ENCODE data around the gene ELAC2.

Gene ELAC2

DNA sequence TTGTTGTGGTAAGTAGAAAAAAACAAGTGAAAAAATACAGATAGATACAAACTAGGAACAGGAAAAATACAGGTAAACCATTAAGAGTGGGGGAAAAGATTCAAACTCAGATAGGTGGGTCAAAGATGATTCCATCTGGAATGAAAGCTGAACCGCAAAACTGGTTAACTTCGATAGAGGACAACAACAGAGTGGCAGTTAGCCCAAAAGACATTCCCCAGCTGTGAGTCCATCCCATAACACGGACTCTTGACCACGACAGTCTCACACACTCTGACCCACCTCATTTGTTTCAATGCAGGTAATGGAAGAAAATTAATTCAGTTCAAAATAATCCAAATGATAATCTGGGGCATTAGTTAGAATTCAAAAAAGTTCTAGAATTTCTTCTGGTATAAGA is 13.5 kb downstream of the ELAC2 start:
- TF ChIP-seq, protein P1, sequence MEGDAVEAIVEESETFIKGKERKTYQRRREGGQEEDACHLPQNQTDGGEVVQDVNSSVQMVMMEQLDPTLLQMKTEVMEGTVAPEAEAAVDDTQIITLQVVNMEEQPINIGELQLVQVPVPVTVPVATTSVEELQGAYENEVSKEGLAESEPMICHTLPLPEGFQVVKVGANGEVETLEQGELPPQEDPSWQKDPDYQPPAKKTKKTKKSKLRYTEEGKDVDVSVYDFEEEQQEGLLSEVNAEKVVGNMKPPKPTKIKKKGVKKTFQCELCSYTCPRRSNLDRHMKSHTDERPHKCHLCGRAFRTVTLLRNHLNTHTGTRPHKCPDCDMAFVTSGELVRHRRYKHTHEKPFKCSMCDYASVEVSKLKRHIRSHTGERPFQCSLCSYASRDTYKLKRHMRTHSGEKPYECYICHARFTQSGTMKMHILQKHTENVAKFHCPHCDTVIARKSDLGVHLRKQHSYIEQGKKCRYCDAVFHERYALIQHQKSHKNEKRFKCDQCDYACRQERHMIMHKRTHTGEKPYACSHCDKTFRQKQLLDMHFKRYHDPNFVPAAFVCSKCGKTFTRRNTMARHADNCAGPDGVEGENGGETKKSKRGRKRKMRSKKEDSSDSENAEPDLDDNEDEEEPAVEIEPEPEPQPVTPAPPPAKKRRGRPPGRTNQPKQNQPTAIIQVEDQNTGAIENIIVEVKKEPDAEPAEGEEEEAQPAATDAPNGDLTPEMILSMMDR (IDR thresholded peaks at IDR 0.05; ENCODE audit: low read depth, low read length) = no peak
- no peak for DNase-seq (ENCODE audit: extremely low read depth, low read depth)

DNA sequence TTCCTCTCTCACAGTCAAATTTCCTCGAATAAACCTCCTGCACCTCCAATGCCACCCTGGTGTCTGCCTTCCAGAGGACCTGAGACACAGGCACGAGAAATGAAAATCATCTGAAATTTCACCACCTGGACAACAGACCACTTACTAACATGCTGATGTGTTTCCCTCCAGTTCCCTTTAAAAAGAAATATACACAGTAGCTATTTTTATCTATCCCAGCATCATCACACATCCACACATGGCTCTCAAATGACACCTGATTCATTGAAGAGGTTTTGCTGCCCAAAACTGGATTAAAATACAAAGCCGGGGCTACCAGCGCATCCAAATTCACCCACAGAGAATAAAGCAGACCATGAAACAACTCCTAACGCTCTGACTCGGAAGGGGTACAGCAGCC is 13.9 kb downstream of the ELAC2 start:
- TF ChIP-seq, protein P1 (IDR thresholded peaks at IDR 0.05; ENCODE audit: low read depth, low read length) = no peak
- DNase-seq (ENCODE audit: extremely low read depth, low read depth) = no peak

DNA sequence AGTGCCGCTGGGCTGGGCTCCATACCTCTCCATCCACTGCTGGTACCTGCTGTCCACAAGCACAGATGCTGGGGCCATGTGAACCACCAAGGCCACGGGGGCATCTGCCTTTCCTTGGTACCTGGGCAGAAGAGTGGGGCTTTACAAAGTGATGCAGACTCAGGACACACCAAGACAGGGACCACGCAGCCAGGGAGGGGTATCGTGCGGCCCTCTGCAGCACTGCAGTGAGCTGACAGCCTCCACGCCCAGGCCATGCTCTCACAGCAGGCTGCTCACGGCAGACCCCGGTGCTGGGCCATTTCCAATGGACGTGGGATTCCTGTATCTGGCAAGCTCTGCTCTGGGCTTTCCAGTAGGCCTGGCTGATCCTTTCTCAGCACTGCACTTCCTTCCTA is 14.4 kb downstream of the ELAC2 start:
- DNase-seq (ENCODE audit: extremely low read depth, low read depth) = no peak
- TF ChIP-seq, protein P1 (IDR thresholded peaks at IDR 0.05; ENCODE audit: low read depth, low read length) = no peak

DNA sequence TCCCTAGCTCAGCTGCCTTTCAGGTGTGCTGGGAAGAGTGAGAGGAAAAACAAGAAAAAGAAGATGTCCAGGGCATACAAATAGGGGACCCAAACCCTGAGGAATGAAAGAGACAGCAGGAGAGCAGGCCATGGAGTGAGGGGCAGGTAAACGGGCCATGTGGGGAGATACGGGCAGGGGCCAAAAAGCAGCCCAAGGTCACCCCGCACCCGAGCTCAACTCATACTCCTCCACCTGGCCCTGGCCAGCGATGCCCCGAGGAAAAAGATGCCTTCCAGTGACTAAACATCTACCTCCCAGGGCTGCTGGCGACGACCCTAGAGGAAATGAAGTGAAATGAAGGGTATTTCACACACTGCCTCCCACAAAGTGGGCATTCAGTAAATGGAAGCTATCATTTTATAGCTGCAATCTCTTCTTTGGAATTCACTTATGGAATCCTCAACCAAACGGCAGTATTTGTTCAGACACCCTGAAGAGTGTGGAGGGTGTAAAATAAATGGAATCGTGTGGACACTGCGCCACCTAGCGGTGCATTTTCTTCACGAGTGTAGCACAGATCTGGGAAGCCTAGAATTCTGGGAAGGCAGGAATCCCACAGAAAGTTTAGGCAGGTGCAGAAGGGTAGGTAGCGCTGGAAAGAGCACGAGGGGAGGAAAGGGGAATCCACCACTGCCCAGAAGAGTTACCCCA is 14.9 kb downstream of the ELAC2 start:
- TF ChIP-seq, protein P1 (IDR thresholded peaks at IDR 0.05; ENCODE audit: low read depth, low read length) = peak; percentile 80
- DNase-seq (ENCODE audit: extremely low read depth, low read depth) = no peak

DNA sequence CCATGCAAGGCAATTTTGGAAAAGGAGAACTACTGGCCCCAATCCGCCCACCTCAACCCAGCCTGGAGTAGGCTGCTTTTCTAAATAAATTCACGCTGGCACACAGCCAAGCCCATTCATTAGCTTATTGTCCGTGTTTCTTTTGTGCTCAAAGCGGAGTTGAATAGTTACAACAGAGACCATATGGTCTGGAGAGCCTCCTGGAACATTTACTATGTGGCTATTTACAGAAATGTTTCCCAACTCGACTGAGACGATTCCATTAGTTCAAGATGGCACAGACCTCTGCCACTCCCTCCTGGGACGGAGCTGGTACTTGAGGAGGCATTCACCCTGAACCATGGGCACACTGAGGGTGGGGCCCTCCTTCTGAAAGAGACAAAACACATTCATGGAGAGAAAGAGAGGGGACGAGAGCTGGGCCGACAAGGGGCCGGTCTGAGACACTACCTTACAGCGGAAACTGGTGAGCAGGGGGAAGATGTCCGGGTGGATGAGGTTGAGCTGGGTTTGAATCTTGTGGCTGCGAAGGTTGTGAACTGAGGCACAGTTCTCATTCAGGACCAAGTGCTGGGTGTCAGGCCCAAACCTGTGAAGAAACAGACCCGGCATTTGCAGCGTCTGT is 15.7 kb downstream of the ELAC2 start:
- TF ChIP-seq, protein P1 (IDR thresholded peaks at IDR 0.05; ENCODE audit: low read depth, low read length) = no peak
- DNase-seq (ENCODE audit: extremely low read depth, low read depth) = no peak

DNA sequence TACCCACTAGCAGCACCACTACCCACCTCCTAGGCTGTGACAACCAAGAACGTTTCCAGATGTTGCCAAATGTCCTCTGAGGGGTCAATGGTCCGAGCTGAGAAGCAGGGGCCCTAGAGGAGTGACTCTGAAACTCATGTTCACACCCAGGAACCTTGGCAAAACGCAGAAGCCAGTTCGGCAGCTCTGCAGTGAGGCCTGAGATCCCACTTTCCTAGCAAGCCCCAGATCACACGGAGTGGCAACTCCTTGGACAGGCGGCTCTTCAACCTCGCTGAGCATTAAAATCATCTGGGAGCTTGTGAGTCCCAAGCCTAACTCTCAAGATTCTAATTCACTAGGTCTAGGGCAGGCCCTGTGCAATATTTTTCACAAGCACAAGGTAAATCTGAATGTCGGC is 17.3 kb downstream of the ELAC2 start:
- TF ChIP-seq, protein P1 (IDR thresholded peaks at IDR 0.05; ENCODE audit: low read depth, low read length) = no peak
- DNase-seq (ENCODE audit: extremely low read depth, low read depth) = no peak

DNA sequence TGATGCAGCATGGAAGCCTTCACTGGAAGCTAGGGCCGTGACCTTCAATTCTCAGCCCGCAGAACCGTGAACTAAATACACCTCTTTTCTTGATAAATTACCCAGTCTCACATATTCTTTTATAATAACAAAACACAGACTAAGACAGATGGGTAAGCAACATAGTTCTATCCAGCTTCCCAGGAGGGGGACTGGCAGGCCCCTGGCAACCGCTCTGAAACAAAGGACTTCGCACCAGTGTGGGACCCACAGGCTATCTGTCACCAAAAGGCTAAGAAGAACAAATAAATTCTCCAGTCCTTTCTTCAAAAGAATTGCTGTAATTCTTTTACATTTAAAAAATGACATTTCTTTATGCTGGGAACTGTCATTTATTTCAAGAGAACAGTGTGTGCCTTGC is 19.0 kb downstream of the ELAC2 start:
- TF ChIP-seq, protein P1 (IDR thresholded peaks at IDR 0.05; ENCODE audit: low read depth, low read length) = no peak
- no peak for DNase-seq (ENCODE audit: extremely low read depth, low read depth)
